K562 (cell line): Measurements from ENCODE around the gene SNU13.

Source experiments
- ATF1 ChIP-seq, 2 experiments: fragments of 450-650 bp in 1 of 2; IDR thresholded peaks; 2 replicates each; pipeline ENCODE4 v1.6.1; 2016; ENCODE audit warnings: missing compliant biosample characterization in 1 of 2, missing genetic modification characterization in 1 of 2
- GABPB2 ChIP-seq: fragments of 250-450 bp; sonication (Bioruptor Pico); conservative IDR thresholded peaks from 2 replicates; pipeline ENCODE4 v1.5.1; 2021; ENCODE audit warnings: mild to moderate bottlenecking
- TCF7L2 ChIP-seq: fragments of 150-350 bp; IDR thresholded peaks from 2 replicates; pipeline ENCODE4 v1.6.1; 2016; ENCODE audit warnings: low read depth, mild to moderate bottlenecking, low read length, moderate library complexity

DNA sequence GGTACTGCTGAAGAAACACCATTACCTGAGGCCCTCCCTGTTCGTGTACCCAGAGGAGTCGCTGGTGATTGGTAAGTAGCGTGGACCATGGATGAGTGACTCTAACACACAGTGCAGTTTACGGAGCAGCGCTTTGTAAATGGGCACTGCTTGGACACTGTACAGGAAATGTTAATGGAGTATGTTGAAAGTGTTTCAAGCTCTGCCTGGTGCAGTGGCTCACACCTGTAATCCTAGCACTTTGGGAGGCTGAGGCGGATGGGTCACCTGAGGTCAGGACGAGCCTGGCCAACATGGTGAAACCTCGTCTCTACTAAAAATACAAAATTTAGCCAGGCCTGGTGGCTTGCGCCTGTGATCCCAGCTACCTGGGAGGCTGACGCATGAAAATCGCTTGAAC, 37.8 kb downstream of the SNU13 start:
- TF ChIP-seq ATF1 (CRISPR knock-in tag; IDR thresholded peaks at IDR 0.05) (no peak), ATF1 (tag; IDR thresholded peaks at IDR 0.05) (no peak), GABPB2 (no peak), TCF7L2 (no peak)
